Sigmoid colon (tissue), 7 donors: ENCODE measurements around the gene LYPLAL1. TPM values are rescaled to one million over a fixed set of nuclear protein-coding genes. Genes with fewer than 3 reads are reported as not detected.

Experiments used
- DNase-seq: peaks from one replicate; pipeline ENCODE4 v3.0.0-alpha.2; 2019
- H3K27ac ChIP-seq, 4 donors: fragments of 200-600 bp; sonication (generic); one replicate each; pipeline ENCODE4 v1.5.1; 2016 to 2019; ENCODE audit warnings: mild to moderate bottlenecking in 1 of 4
- H3K27me3 ChIP-seq, 3 donors: fragments of 200-600 bp; sonication (generic); one replicate each; pipeline ENCODE4 v1.5.1; 2019; ENCODE audit warnings: mild to moderate bottlenecking in 1 of 3
- H3K36me3 ChIP-seq, 4 donors: fragments of 200-600 bp; sonication (generic); one replicate each; pipeline ENCODE4 v1.5.1; 2016 to 2019
- H3K4me1 ChIP-seq, 4 donors: fragments of 200-600 bp; sonication (generic); one replicate each; pipeline ENCODE4 v1.5.1; 2017 to 2019
- H3K4me3 ChIP-seq, 4 donors: fragments of 200-600 bp; sonication (generic); one replicate each; pipeline ENCODE4 v1.5.1; 2017 to 2019; ENCODE audit warnings: mild to moderate bottlenecking in 2 of 4, moderate library complexity in 1 of 4
- H3K9me3 ChIP-seq, 4 donors: fragments of 200-600 bp in 3 of 4; sonication (generic) in 3 of 4; one replicate each; pipeline versions ENCODE4 v1.5.1 to v1.6.1; 2013 to 2019
- EP300 ChIP-seq, 4 donors: sonication (generic); formaldehyde crosslinking; IDR thresholded peaks; one replicate each; pipeline ENCODE4 v1.6.1; 2017; ENCODE audit warnings: antibody characterized with exemption in 4 of 4
- POLR2A ChIP-seq, 2 donors: fragments of 450-650 bp; IDR thresholded peaks; one replicate each; pipeline ENCODE4 v1.6.1; 2016; ENCODE audit warnings: antibody characterized with exemption in 2 of 2, mild to moderate bottlenecking in 2 of 2, moderate library complexity in 2 of 2
- POLR2AphosphoS5 ChIP-seq, 4 donors: sonication (generic); formaldehyde crosslinking; IDR thresholded peaks; one replicate each; pipeline ENCODE4 v1.6.1; 2017; ENCODE audit warnings: antibody characterized with exemption in 4 of 4
- WGBS, 2 donors: extraction: QIAGEN DNeasy Blood & Tissue Kit; methylation state at CpG; one replicate each; pipeline ENCODE4 v1.1.7; 2013; 5-methylcytosine and 5-hydroxymethylcytosine counted together
- intact Hi-C: fragments of 100-400 bp; cut with DNase I; formaldehyde crosslinking; loops from one replicate; pipeline ENCODE4 v1.15.1; 2023
- polyA plus RNA-seq, 3 donors: library from polyadenylated mRNA; stranded (reverse); fragments of 200-250 nt; gene quantifications; one replicate each; pipeline ENCODE4 v1.2.3, GENCODE V29; 2013
- total RNA-seq, 4 donors: library from RNA; depleted of rRNA; stranded (reverse); fragments of >200 nt; gene quantifications; one replicate each; pipeline ENCODE4 v1.1.0, GENCODE V29; 2016
- TF ChIP-seq, protein P1 (sequence below), 4 experiments: fragments of 450-650 bp in 3 of 4; fragments of 200-600 bp in 1 of 4; IDR thresholded peaks; one replicate each; pipeline ENCODE4 v1.5.1; 2016 to 2019; ENCODE audit warnings: antibody characterized with exemption in 4 of 4, mild to moderate bottlenecking in 3 of 4, moderate library complexity in 2 of 4
- donor health status: healthy with polysubstance abuse.
- donor health status: Bipolar disorder and iron deficiency.
- donor health status: healthy.

The LYPLAL1 gene
- total and polyA plus RNA-seq, 7 donors: 11.8 to 36.0 (median 23.4) TPM

DNA sequence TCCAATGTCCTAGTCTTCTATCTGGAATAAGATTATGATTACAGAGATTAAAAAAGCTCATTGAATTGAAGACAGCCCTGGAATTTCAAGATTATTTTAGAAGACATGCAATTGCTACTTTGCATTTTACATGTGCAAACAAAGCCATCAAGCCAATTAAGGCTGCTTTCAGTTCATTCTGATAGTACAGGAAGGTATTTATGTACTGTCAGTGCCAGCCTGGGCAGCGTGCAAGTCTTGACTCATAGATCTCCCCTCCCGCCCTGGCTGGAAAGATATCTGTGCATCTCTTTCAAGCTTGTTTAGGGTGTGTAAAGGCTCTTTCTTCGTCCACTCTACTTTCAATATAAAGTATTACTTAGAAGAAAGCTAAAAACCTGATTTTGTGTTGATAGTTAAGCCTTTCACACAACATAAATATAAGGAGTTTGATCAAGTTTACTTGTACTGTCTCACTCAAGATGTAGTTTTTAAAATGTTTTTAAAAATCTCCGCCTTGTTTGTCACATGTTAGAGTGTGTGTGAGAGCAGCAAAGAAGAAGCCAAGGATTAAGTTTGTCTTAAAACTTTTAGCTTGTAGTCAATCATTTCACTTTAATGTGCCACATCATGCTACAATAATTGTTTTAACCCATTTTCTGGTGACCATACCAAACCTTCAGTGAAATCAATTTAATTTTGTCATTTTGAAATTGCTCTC lies 13.6 kb upstream of the LYPLAL1 start:
- Histone ChIP-seq H3K36me3 (no peaks in the 10 kb centered on the region), H3K4me3 (no peak overlapping the region), H3K27me3 (no peaks in the 10 kb centered on the region), H3K4me1 (no peaks in the 10 kb centered on the region), H3K9me3 (no peaks in the 10 kb centered on the region), H3K27ac (no peak overlapping the region)
- 61 to 74% methylated on average over 4 of the region's 4 CpGs for WGBS, 2 donors
- TF ChIP-seq POLR2A (IDR thresholded peaks at IDR 0.05): no peak
- TF ChIP-seq, protein P1, sequence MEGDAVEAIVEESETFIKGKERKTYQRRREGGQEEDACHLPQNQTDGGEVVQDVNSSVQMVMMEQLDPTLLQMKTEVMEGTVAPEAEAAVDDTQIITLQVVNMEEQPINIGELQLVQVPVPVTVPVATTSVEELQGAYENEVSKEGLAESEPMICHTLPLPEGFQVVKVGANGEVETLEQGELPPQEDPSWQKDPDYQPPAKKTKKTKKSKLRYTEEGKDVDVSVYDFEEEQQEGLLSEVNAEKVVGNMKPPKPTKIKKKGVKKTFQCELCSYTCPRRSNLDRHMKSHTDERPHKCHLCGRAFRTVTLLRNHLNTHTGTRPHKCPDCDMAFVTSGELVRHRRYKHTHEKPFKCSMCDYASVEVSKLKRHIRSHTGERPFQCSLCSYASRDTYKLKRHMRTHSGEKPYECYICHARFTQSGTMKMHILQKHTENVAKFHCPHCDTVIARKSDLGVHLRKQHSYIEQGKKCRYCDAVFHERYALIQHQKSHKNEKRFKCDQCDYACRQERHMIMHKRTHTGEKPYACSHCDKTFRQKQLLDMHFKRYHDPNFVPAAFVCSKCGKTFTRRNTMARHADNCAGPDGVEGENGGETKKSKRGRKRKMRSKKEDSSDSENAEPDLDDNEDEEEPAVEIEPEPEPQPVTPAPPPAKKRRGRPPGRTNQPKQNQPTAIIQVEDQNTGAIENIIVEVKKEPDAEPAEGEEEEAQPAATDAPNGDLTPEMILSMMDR (IDR thresholded peaks at IDR 0.05): no peak
- TF ChIP-seq EP300 (IDR thresholded peaks at IDR 0.05): no peak
- TF ChIP-seq POLR2AphosphoS5 (IDR thresholded peaks at IDR 0.05): no peak
- intact Hi-C loops: no loop called here
- DNase-seq: no peak

DNA sequence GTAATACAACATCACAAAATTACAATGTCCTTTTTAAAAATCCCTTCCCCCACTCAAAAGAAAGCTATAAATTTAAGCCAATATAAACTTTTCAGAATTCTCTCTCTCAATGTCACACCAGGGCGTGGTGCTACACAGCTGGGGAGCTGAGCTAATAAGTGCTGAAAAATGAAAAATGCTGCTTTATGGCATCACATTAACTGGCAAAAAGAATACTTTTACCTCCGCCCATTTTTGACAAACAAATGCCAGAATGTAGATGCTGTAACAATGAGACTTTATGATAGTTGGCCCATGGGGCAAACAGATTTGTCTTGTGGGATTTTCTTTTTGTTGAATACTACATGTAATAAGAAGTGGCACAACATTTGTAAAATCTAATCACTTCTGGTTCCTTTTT lies 12.7 kb upstream of the LYPLAL1 start:
- intact Hi-C loops: no loop called here
- no peak for DNase-seq
- TF ChIP-seq POLR2A (IDR thresholded peaks at IDR 0.05): no peak
- TF ChIP-seq, protein P1 (IDR thresholded peaks at IDR 0.05): no peak
- no peak for TF ChIP-seq POLR2AphosphoS5 (IDR thresholded peaks at IDR 0.05)
- no peak for TF ChIP-seq EP300 (IDR thresholded peaks at IDR 0.05)
- H3K9me3 ChIP-seq: no peaks in the 10 kb centered on the region
- H3K36me3 ChIP-seq: no peaks in the 10 kb centered on the region
- H3K27me3 ChIP-seq: no peaks in the 10 kb centered on the region
- H3K4me3 ChIP-seq: no peak overlapping the region
- no peaks in the 10 kb centered on the region for H3K4me1 ChIP-seq
- WGBS, 2 donors: 27 to 63% methylated on average over 2 of the region's 2 CpGs
- no peak overlapping the region for H3K27ac ChIP-seq

- no peak for TF ChIP-seq POLR2A (IDR thresholded peaks at IDR 0.05)
- TF ChIP-seq POLR2AphosphoS5 (IDR thresholded peaks at IDR 0.05): no peak
- TF ChIP-seq, protein P1 (IDR thresholded peaks at IDR 0.05): no peak
- TF ChIP-seq EP300 (IDR thresholded peaks at IDR 0.05): no peak
- intact Hi-C loops: no loop called here
- Histone ChIP-seq H3K4me3 (no peak overlapping the region), H3K36me3 (no peaks in the 10 kb centered on the region), H3K9me3 (no peaks in the 10 kb centered on the region), H3K27ac (no peak overlapping the region), H3K27me3 (no peaks in the 10 kb centered on the region), H3K4me1 (no peaks in the 10 kb centered on the region)
- DNase-seq: no peak
- 87 to 88% methylated on average over 1 of the region's 1 CpG for WGBS, 2 donors
Measured at GRCh38 chr1:219161371-219161770, 12.3 kb upstream of the LYPLAL1 start.

DNA sequence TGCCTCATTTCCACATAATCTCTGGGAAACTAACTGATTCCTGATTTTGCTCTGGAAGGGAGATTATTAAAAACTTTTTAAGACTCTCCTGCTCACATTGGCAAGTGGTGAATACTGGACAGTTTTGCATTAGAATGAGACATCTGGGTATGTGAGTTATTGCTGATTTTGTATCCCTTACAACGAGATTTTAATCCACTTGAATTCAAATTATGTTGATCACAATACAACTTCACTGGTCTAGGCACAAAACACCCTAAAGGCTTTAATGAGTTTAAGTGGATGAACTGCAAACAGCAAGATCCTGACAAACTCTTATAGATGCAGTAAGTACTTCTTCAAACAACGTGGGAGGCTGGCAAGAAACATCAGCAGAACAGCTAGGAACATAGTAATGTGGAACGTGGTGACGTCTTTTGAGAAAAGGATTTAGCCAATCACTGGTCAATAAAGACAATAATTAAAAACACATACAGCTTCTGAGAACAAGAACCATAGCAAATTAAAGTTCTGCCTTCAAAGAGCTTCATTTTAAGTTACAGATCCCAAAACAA lies 10.2 kb upstream of the LYPLAL1 start:
- TF ChIP-seq POLR2A (IDR thresholded peaks at IDR 0.05) (no peak), EP300 (IDR thresholded peaks at IDR 0.05) (no peak), POLR2AphosphoS5 (IDR thresholded peaks at IDR 0.05) (no peak)
- TF ChIP-seq, protein P1 (IDR thresholded peaks at IDR 0.05): no peak
- H3K4me3 ChIP-seq: no peak overlapping the region
- H3K9me3 ChIP-seq: no peaks in the 10 kb centered on the region
- H3K36me3 ChIP-seq: no peaks in the 10 kb centered on the region
- no peaks in the 10 kb centered on the region for H3K4me1 ChIP-seq
- intact Hi-C loops: no loop called here
- H3K27me3 ChIP-seq: no peaks in the 10 kb centered on the region
- no peak overlapping the region for H3K27ac ChIP-seq
- DNase-seq: no peak
- 71 to 87% methylated on average over 4 of the region's 4 CpGs for WGBS, 2 donors
